Liver (tissue), 3 donors: ENCODE data around the gene PLEKHH2.

Source experiments
- EGR1 ChIP-seq, 2 donors: IDR thresholded peaks; 2 replicates each; pipeline ENCODE4 v1.6.1; 2016 to 2018; ENCODE audit warnings: antibody characterized with exemption in 2 of 2, low read depth in 2 of 2
- FOXA2 ChIP-seq: IDR thresholded peaks from 2 replicates; pipeline ENCODE4 v1.6.1; 2016; ENCODE audit warnings: antibody characterized with exemption
- GABPA ChIP-seq, 2 donors: IDR thresholded peaks in 1 of 2; conservative IDR thresholded peaks in 1 of 2; 2 replicates each; pipeline ENCODE4 v1.6.1; 2016; ENCODE audit warnings: antibody characterized with exemption in 2 of 2, mild to moderate bottlenecking in 1 of 2, moderate library complexity in 1 of 2
- TAF1 ChIP-seq: conservative IDR thresholded peaks from 2 replicates; pipeline ENCODE4 v1.6.1; 2016; ENCODE audit warnings: antibody characterized with exemption, mild to moderate bottlenecking
- TF ChIP-seq, protein P1 (sequence below): fragments of 150-350 bp; IDR thresholded peaks from 2 replicates; pipeline ENCODE4 v1.5.1; 2017; ENCODE audit warnings: improper control_type of control experiment, low read depth, low read length; ENCODE audit not compliant: missing input control
- TF ChIP-seq, protein P2 (sequence below): IDR thresholded peaks from 2 replicates; pipeline ENCODE4 v1.6.1; 2016; ENCODE audit warnings: antibody characterized with exemption
- donor health status: healthy.
- donor health status: healthy.

DNA sequence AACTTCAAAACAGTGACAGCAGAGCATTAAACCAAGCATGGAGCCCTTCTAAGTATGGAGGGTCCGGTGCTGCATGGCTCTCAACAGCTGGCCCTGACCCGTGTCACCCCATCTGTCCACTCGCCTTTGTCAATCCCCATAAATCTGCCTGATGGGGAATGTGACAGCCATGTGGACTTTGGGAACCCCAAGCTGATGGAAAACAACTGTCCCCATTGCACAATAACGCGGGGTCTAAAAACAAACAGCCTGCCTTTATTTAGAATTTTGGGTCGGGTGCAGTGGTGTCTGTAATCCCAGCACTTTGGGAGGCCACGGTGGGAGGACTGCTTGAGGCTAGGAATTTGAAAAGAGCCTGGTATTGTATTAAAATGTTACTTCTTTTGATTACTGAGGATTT is 24.1 kb upstream of the PLEKHH2 start:
- TF ChIP-seq, protein P1, sequence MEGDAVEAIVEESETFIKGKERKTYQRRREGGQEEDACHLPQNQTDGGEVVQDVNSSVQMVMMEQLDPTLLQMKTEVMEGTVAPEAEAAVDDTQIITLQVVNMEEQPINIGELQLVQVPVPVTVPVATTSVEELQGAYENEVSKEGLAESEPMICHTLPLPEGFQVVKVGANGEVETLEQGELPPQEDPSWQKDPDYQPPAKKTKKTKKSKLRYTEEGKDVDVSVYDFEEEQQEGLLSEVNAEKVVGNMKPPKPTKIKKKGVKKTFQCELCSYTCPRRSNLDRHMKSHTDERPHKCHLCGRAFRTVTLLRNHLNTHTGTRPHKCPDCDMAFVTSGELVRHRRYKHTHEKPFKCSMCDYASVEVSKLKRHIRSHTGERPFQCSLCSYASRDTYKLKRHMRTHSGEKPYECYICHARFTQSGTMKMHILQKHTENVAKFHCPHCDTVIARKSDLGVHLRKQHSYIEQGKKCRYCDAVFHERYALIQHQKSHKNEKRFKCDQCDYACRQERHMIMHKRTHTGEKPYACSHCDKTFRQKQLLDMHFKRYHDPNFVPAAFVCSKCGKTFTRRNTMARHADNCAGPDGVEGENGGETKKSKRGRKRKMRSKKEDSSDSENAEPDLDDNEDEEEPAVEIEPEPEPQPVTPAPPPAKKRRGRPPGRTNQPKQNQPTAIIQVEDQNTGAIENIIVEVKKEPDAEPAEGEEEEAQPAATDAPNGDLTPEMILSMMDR, result no peak
- TF ChIP-seq FOXA2 (no peak), EGR1 (IDR thresholded peaks at IDR 0.05; ENCODE audit: low read depth in 2 of 2) (no peak), GABPA (IDR thresholded peaks at IDR 0.05 in 1 of 2, conservative IDR thresholded peaks at IDR 0.05 in 1 of 2) (no peak), TAF1 (no peak)
- TF ChIP-seq, protein P2, sequence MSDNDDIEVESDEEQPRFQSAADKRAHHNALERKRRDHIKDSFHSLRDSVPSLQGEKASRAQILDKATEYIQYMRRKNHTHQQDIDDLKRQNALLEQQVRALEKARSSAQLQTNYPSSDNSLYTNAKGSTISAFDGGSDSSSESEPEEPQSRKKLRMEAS, result no peak
